ENCODE results near the gene LAMTOR4. TPM values are rescaled to one million over a fixed set of nuclear protein-coding genes. Genes with fewer than 3 reads are reported as not detected.
A peak's percentile ranks its signal among the peaks of the same experiment; 100 is the strongest.
"Not testable (repeated sequence)": the region's sequence is repeated elsewhere in the genome, so short reads cannot be mapped to it uniquely, and the experiment has no call there.

LAMTOR4 gene
- total and polyA plus RNA-seq, 10 of the 15 experiments (the other 5 are each of a cell fraction or from before 2014, with no cell fraction given) = 73.4 to 297 (median 196) TPM

DNA sequence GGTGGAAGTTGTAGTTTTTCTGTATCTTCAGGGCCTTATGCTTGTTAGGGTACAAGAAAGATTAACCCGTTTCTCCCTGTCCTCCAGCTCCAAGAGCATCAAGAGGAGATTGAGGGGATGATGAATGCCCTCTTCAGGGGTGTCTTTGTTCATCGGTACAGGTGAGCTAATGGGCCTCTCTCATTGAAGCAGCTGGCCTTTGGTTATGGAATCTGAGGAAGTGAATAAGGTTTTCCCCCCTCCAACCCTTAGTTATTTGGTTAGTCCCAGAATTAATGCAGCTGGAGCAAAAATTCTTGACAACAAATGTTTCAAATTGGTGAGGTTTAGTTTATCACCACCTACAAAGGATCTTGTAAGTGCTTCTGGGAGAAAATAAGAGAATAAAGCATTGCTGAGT is 46.5 kb downstream of the LAMTOR4 start:
- no peak for FAIRE-seq
- Histone ChIP-seq H3K79me2 (ENCODE audit: control insufficient read depth, insufficient read depth, low read length) (no peaks in the 10 kb centered on the region), H3K4me3 (no peak overlapping the region), H3K9me3 (replicated peaks; ENCODE audit: control insufficient read depth, insufficient read depth, low read length) (no peaks in the 10 kb centered on the region), H4K20me1 (ENCODE audit: control insufficient read depth, insufficient read depth) (no peaks in the 10 kb centered on the region), H3K27ac (ENCODE audit: control insufficient read depth, insufficient read depth) (peak overlapping the region; percentile 40; the same call in 1 of the 2 replicates), H3K27me3 (replicated peaks in 1 of 2; ENCODE audit: control insufficient read depth in 2 of 2, insufficient read depth in 2 of 2, low read length in 1 of 2) (no peaks in the 10 kb centered on the region), H2AFZ (ENCODE audit: control insufficient read depth, low read depth, low read length) (no peak overlapping the region), H3K4me2 (ENCODE audit: control insufficient read depth, insufficient read depth) (no peak overlapping the region), H3K9ac (ENCODE audit: control insufficient read depth, insufficient read depth, low read length) (no peak overlapping the region), H3K4me1 (ENCODE audit: control insufficient read depth, insufficient read depth, low read length) (peaks cover 49% of the 10 kb centered on the region), H3K36me3 (ENCODE audit: control insufficient read depth in 2 of 2, insufficient read depth in 2 of 2, low read length in 1 of 2) (no peaks in the 10 kb centered on the region)
- ChIA-PET POLR2A (interaction anchor here (0.6 to 5.8 kb wide), 7 partner anchors 10 to 46 kb away, joined by 3 to 60 read pairs (median 4); partner anchors contain the start of genes LAMTOR4 and PVRIG), SMC1A (ENCODE audit: uncharacterized antibody, unreplicated experiment) (interaction anchor here (0.7 to 7.0 kb wide), 4 partner anchors 9 to 62 kb away, joined by 4 to 112 read pairs (median 23); partner anchors contain the start of gene PVRIG), CTCF (interaction anchor here (0.7 to 7.0 kb wide), 8 partner anchors 14 to 438 kb away, joined by 3 to 65 read pairs (median 4); partner anchors contain the start of gene STAG3), RAD21 (ENCODE audit: unreplicated experiment) (interaction anchor here (1.0 to 4.5 kb wide), 7 partner anchors 9 to 213 kb away, joined by 3 to 30 read pairs (median 5); no protein-coding TSS in a partner anchor)
- ATAC-seq = no peak
- intact Hi-C loops (cut with micrococcal nuclease; ENCODE audit: unreplicated experiment) (no loop called here), in situ Hi-C loops (cut with MboI) (no loop called here)
- no peak for DNase-seq (ENCODE audit: low read depth, low spot score)
- TF ChIP-seq YBX1 (IDR thresholded peaks at IDR 0.05) = no peak
- BruUV-seq (replicated peaks) = no TSS peak
- WGBS (ENCODE audit: insufficient coverage, insufficient replicate concordance, low lambda C conversion rate, missing lambda C conversion rate) = 100% methylated on average over 2 of the region's 2 CpGs

DNA sequence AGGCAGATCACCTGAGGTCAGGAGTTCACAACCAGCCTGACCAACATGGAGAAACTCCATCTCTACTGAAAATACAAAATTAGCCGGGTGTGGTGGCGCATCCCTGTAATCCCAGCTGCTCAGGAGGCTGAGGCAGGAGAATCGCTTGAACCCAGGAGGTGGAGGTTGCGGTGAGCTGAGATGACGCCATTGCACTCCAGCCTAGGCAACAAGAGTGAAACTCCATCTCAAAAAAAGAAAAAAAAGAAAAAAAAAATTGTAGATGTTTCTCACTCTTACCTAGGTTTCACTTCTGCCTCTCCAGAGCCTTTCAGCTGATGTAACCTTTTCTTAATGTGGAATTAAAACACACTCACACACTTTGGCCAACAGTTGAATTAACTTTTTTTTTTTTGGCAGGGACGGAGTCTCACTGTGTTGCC is 47.2 kb downstream of the LAMTOR4 start:
- H3K9me3 ChIP-seq (replicated peaks; ENCODE audit: control insufficient read depth, insufficient read depth, low read length); H2AFZ ChIP-seq (ENCODE audit: control insufficient read depth, low read depth, low read length); H3K4me3 ChIP-seq; FAIRE-seq; BruUV-seq (replicated peaks); H4K20me1 ChIP-seq (ENCODE audit: control insufficient read depth, insufficient read depth); H3K9ac ChIP-seq (ENCODE audit: control insufficient read depth, insufficient read depth, low read length); H3K36me3 ChIP-seq (ENCODE audit: control insufficient read depth in 2 of 2, insufficient read depth in 2 of 2, low read length in 1 of 2); intact Hi-C loops (cut with micrococcal nuclease; ENCODE audit: unreplicated experiment); H3K27me3 ChIP-seq (replicated peaks in 1 of 2; ENCODE audit: control insufficient read depth in 2 of 2, insufficient read depth in 2 of 2, low read length in 1 of 2); H3K79me2 ChIP-seq (ENCODE audit: control insufficient read depth, insufficient read depth, low read length); in situ Hi-C loops (cut with MboI): not testable (repeated sequence)
- CTCF ChIA-PET = interaction anchor here (0.6 to 7.0 kb wide), 4 partner anchors 13 to 49 kb away, joined by 3 to 65 read pairs (median 30); partner anchors contain the start of gene STAG3
- Histone ChIP-seq H3K27ac (ENCODE audit: control insufficient read depth, insufficient read depth) (peak overlapping the region; percentile 52), H3K4me1 (ENCODE audit: control insufficient read depth, insufficient read depth, low read length) (peaks cover 47% of the 10 kb centered on the region), H3K4me2 (ENCODE audit: control insufficient read depth, insufficient read depth) (peak overlapping the region; percentile 17; the same call in 1 of the 2 replicates)
- DNase-seq (ENCODE audit: low read depth, low spot score) (peak; percentile 60), ATAC-seq (peak; percentile 74)
- 75% methylated on average over 6 of the region's 6 CpGs for whole genome bisulfite sequencing (ENCODE audit: insufficient coverage, insufficient replicate concordance, low lambda C conversion rate, missing lambda C conversion rate)
- POLR2A ChIA-PET = interaction anchor here (1.4 to 5.8 kb wide), 4 partner anchors 13 to 26 kb away, joined by 4 to 60 read pairs (median 8); partner anchors contain the start of gene PVRIG
- RAD21 ChIA-PET (ENCODE audit: unreplicated experiment) = interaction anchor here (0.6 to 4.5 kb wide), 4 partner anchors 10 to 21 kb away, joined by 3 to 30 read pairs (median 6); no protein-coding TSS in a partner anchor
- SMC1A ChIA-PET (ENCODE audit: uncharacterized antibody, unreplicated experiment) = interaction anchor here (4.5 to 7.0 kb wide), 2 partner anchors 14 to 21 kb away, joined by 37 to 112 read pairs; partner anchors contain the start of gene PVRIG
- TF ChIP-seq CREM (IDR thresholded peaks at IDR 0.05; ENCODE audit: low read depth) (peak; percentile 57; the same call in 1 of the 2 replicates), NR2F1 (conservative IDR thresholded peaks at IDR 0.05) (peak; percentile 33; the same call in 1 of the 2 replicates), NBN (IDR thresholded peaks at IDR 0.05) (peak; percentile 87; the same call in 1 of the 2 replicates), DPF2 (IDR thresholded peaks at IDR 0.05) (0 out of 2 replicates have a peak, but pooled peaks have one; percentile 65), ATF7 (IDR thresholded peaks at IDR 0.05; ENCODE audit: low read depth) (peak; percentile 97), JUNB (IDR thresholded peaks at IDR 0.05) (0 out of 2 replicates have a peak, but pooled peaks have one; percentile 39), SPI1 (IDR thresholded peaks at IDR 0.05; ENCODE audit: borderline replicate concordance, insufficient read depth, low read depth, low read length) (peak; percentile 82), EP300 (IDR thresholded peaks at IDR 0.05; ENCODE audit: borderline replicate concordance in 1 of 2, control insufficient read depth in 1 of 2, low read depth in 2 of 2, low read length in 2 of 2) (0 out of 4 replicates have a peak, but pooled peaks of 1 of the 2 experiments have one; percentile 23), CREB1 (IDR thresholded peaks at IDR 0.05; ENCODE audit: low read depth) (0 out of 2 replicates have a peak, but pooled peaks have one; percentile 13)
- TF ChIP-seq, protein P1, sequence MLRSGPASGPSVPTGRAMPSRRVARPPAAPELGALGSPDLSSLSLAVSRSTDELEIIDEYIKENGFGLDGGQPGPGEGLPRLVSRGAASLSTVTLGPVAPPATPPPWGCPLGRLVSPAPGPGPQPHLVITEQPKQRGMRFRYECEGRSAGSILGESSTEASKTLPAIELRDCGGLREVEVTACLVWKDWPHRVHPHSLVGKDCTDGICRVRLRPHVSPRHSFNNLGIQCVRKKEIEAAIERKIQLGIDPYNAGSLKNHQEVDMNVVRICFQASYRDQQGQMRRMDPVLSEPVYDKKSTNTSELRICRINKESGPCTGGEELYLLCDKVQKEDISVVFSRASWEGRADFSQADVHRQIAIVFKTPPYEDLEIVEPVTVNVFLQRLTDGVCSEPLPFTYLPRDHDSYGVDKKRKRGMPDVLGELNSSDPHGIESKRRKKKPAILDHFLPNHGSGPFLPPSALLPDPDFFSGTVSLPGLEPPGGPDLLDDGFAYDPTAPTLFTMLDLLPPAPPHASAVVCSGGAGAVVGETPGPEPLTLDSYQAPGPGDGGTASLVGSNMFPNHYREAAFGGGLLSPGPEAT (IDR thresholded peaks at IDR 0.05; ENCODE audit: low read depth) = peak; percentile 75

Measured in GM12878 (cell line).